HG03159 (cell line): ENCODE measurements around the gene ITGA7.

Experiments
- ATAC-seq: cut with Tn5 transposase; IDR thresholded peaks from one replicate; pipeline ENCODE4 v1.9.1; 2021; ENCODE audit warnings: mild to moderate bottlenecking, moderate library complexity; ENCODE audit not compliant: unreplicated experiment

Gene ITGA7

GRCh38 chr12:55718624-55719275 is 11.0 kb upstream of the ITGA7 start:
- no peak for ATAC-seq

GRCh38 chr12:55718015-55718414 is 10.3 kb upstream of the ITGA7 start:
- no peak for ATAC-seq

GRCh38 chr12:55717011-55718007 is 9.6 kb upstream of the ITGA7 start:
- no peak for ATAC-seq

GRCh38 chr12:55716582-55716957 is 8.9 kb upstream of the ITGA7 start:
- ATAC-seq = peak; percentile 0

- peak; percentile 92 for ATAC-seq
Measured at GRCh38 chr12:55715833-55716581, 8.3 kb upstream of the ITGA7 start, which contains the start of gene BLOC1S1. Gene BLOC1S1 (plus strand): TSS chr12:55716046. CDS start chr12:55716052, 6 bp downstream.

- ATAC-seq = no peak
Measured at GRCh38 chr12:55715169-55715764, 7.6 kb upstream of the ITGA7 start.

- no peak for ATAC-seq
Measured at GRCh38 chr12:55713721-55714120, 6.0 kb upstream of the ITGA7 start.

GRCh38 chr12:55712700-55713415 is 5.2 kb upstream of the ITGA7 start:
- no peak for ATAC-seq

GRCh38 chr12:55711786-55712553 is 4.3 kb upstream of the ITGA7 start:
- no peak for ATAC-seq

GRCh38 chr12:55708695-55709233 is 1.1 kb upstream of the ITGA7 start:
- no peak for ATAC-seq

- ATAC-seq = no peak
Measured at GRCh38 chr12:55707219-55707671, 459 bp downstream of the ITGA7 start.

GRCh38 chr12:55706568-55707218 is 1.0 kb downstream of the ITGA7 start:
- ATAC-seq = no peak

- ATAC-seq = no peak
Measured at GRCh38 chr12:55705782-55706402, 1.8 kb downstream of the ITGA7 start.

GRCh38 chr12:55704824-55705718 is 2.6 kb downstream of the ITGA7 start:
- no peak for ATAC-seq

GRCh38 chr12:55703901-55704761 is 3.6 kb downstream of the ITGA7 start:
- ATAC-seq = no peak

GRCh38 chr12:55703288-55703687 is 4.4 kb downstream of the ITGA7 start:
- ATAC-seq = no peak
